ENCODE results near the gene FCGR1A.
"Not testable (repeated sequence)": the region's sequence is repeated elsewhere in the genome, so short reads cannot be mapped to it uniquely, and the experiment has no call there.

FCGR1A gene

GRCh38 chr1:149841149-149841548 is 58.7 kb downstream of the FCGR1A start:
- not testable (repeated sequence) for DNase-seq

Measured in NCI-H2171 treated with DMSO at 0.1 percent for 48 hours (cell line).